ENCODE results near the gene CDKN2B. TPM values are rescaled to one million over a fixed set of nuclear protein-coding genes. Genes with fewer than 3 reads are reported as not detected.

CDKN2B gene
- total and polyA plus RNA-seq, 2 donors (not counting 3 experiments of a cell fraction or from before 2014, with no cell fraction given), result 1.6 to 2.1 TPM

- Histone ChIP-seq H3K79me2 (ENCODE audit: control insufficient read depth, insufficient read depth, low read length) (no peaks in the 10 kb centered on the region), H3K4me1 (ENCODE audit: control insufficient read depth, extremely low read depth, insufficient read depth, low read length) (peaks cover 34% of the 10 kb centered on the region), H3K9ac (replicated peaks; ENCODE audit: extremely low read depth, insufficient read depth, low read length) (no peak overlapping the region), H3K9me1 (replicated peaks; ENCODE audit: control insufficient read depth, extremely low read depth, insufficient read depth, low read length) (no peaks in the 10 kb centered on the region), H4K20me1 (replicated peaks; ENCODE audit: control insufficient read depth, extremely low read depth, insufficient read depth, low read length) (peaks cover 2% of the 10 kb centered on the region), H3K4me3 (replicated peaks in 1 of 3; ENCODE audit: insufficient read depth in 1 of 3, low read depth in 1 of 3, low read length in 3 of 3) (no peak overlapping the region), H3K27me3 (ENCODE audit: control insufficient read depth in 2 of 2, insufficient read depth in 2 of 2, low read length in 2 of 2) (peaks cover 65 to 94% of the 10 kb centered on the region in 2 experiments), H3K27ac (ENCODE audit: insufficient read depth, low read depth, low read length) (no peak overlapping the region), H3K36me3 (ENCODE audit: control insufficient read depth in 2 of 2, extremely low read depth in 1 of 2, insufficient read depth in 2 of 2, low read length in 2 of 2) (no peaks in the 10 kb centered on the region), H3K9me3 (replicated peaks; ENCODE audit: control insufficient read depth, insufficient read depth, low read length) (no peaks in the 10 kb centered on the region), H2AFZ (ENCODE audit: low read depth, low read length) (no peak overlapping the region), H3K4me2 (ENCODE audit: insufficient read depth, low read length) (no peak overlapping the region)
- CTCF ChIA-PET, result interaction anchor here (1.1 to 4.7 kb wide), 9 partner anchors 15 to 271 kb away, joined by 3 to 47 read pairs (median 6); partner anchors contain the start of gene CDKN2B
- intact Hi-C loops (cut with micrococcal nuclease), result loop anchor here (1.0 to 2.0 kb wide), 2 partner anchors 8 to 41 kb away; partner anchors contain the start of gene CDKN2B
- no peak for TF ChIP-seq POLR2AphosphoS5 (IDR thresholded peaks at IDR 0.05; ENCODE audit: insufficient read depth, low read depth, low read length)
- TF ChIP-seq, protein P1, sequence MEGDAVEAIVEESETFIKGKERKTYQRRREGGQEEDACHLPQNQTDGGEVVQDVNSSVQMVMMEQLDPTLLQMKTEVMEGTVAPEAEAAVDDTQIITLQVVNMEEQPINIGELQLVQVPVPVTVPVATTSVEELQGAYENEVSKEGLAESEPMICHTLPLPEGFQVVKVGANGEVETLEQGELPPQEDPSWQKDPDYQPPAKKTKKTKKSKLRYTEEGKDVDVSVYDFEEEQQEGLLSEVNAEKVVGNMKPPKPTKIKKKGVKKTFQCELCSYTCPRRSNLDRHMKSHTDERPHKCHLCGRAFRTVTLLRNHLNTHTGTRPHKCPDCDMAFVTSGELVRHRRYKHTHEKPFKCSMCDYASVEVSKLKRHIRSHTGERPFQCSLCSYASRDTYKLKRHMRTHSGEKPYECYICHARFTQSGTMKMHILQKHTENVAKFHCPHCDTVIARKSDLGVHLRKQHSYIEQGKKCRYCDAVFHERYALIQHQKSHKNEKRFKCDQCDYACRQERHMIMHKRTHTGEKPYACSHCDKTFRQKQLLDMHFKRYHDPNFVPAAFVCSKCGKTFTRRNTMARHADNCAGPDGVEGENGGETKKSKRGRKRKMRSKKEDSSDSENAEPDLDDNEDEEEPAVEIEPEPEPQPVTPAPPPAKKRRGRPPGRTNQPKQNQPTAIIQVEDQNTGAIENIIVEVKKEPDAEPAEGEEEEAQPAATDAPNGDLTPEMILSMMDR (IDR thresholded peaks at IDR 0.05; ENCODE audit: extremely low read depth in 1 of 2, insufficient read depth in 1 of 2, low read depth in 1 of 2, low read length in 2 of 2), result no peak
- no peak for TF ChIP-seq FOS (IDR thresholded peaks at IDR 0.05; ENCODE audit: borderline replicate concordance, insufficient read depth, low read length)
- TF ChIP-seq MAX (IDR thresholded peaks at IDR 0.05; ENCODE audit: insufficient read depth, insufficient read length), result no peak
- no peak for TF ChIP-seq JUN (IDR thresholded peaks at IDR 0.05; ENCODE audit: borderline replicate concordance, insufficient read depth, insufficient read length, low read depth)
- TF ChIP-seq EZH2 (IDR thresholded peaks at IDR 0.05; ENCODE audit: borderline replicate concordance, low read depth, low read length, severe bottlenecking), result no peak
- no peak for TF ChIP-seq GATA2 (IDR thresholded peaks at IDR 0.05; ENCODE audit: insufficient read depth, insufficient read length, low read depth, low read length)
- no peak for TF ChIP-seq POLR2A (IDR thresholded peaks at IDR 0.05; ENCODE audit: low read depth, low read length)
- TF ChIP-seq MYC (IDR thresholded peaks at IDR 0.05; ENCODE audit: low read depth, low read length), result no peak
- DNase-seq (ENCODE audit: low read depth, low spot score) (no peak), FAIRE-seq (peak; percentile 8)
- BruUV-seq (replicated peaks), result no TSS peak
- dilution Hi-C loops (cut with MboI; ENCODE audit: extremely low pct_ligation_motif_present, low sequenced_read_pairs), result no loop called here
- POLR2A ChIA-PET, result interaction anchor here (0.6 kb wide), 1 partner anchor 277 kb away, joined by 8 read pairs; no protein-coding TSS in a partner anchor
Observed at GRCh38 chr9:21967702-21968101, 41.4 kb downstream of the CDKN2B start.

Measured in endothelial cell of umbilical vein (primary cell).